SU-DHL-6 (cell line): ENCODE results near the gene DOK1.

Experiments used
- H2AFZ ChIP-seq: fragments of 200-600 bp; sonication (generic); 2 replicates; pipeline ENCODE4 v1.6.1; 2014; ENCODE audit warnings: low read depth, mild to moderate bottlenecking, moderate library complexity, mixed read lengths, antibody characterized with exemption, low read length; ENCODE audit not compliant: severe bottlenecking
- H3F3A ChIP-seq: fragments of 200-600 bp; shearing (Covaris generic); 2 replicates; pipeline ENCODE4 v1.6.0; 2016; ENCODE audit warnings: antibody characterized with exemption, mild to moderate bottlenecking; ENCODE audit not compliant: insufficient read depth
- H3K27ac ChIP-seq: fragments of 200-600 bp; sonication (generic); 2 replicates; pipeline ENCODE4 v1.5.1; 2016; ENCODE audit warnings: low read depth, mild to moderate bottlenecking, low read length, moderate library complexity, mixed read lengths
- H3K27me3 ChIP-seq: fragments of 200-600 bp; sonication (generic), shearing (Covaris generic); 2 replicates; pipeline ENCODE4 v1.6.0; 2014; ENCODE audit warnings: mild to moderate bottlenecking, low read length
- H3K36me3 ChIP-seq: fragments of 200-600 bp; sonication (generic); 2 replicates; pipeline ENCODE4 v1.6.1; 2014; ENCODE audit warnings: mild to moderate bottlenecking, low read length, mixed read lengths
- H3K4me2 ChIP-seq: fragments of 300-600, 200-600 bp; shearing (Covaris generic), sonication (generic); 2 replicates; pipeline ENCODE4 v1.6.0; 2014; ENCODE audit warnings: low read length, low read depth, mild to moderate bottlenecking; ENCODE audit not compliant: poor library complexity, severe bottlenecking
- H3K4me3 ChIP-seq: fragments of 200-600 bp; sonication (generic); 2 replicates; pipeline ENCODE4 v1.5.1; 2014; ENCODE audit warnings: antibody characterized with exemption, low read length, mild to moderate bottlenecking, mixed read lengths; ENCODE audit not compliant: insufficient read depth, poor library complexity, severe bottlenecking
- H3K79me2 ChIP-seq: fragments of 200-600 bp; sonication (generic); 2 replicates; pipeline ENCODE4 v1.6.1; 2014; ENCODE audit warnings: mild to moderate bottlenecking, low read length, moderate library complexity; ENCODE audit not compliant: insufficient read depth
- H3K9ac ChIP-seq: fragments of 200-600 bp; sonication (generic); 2 replicates; pipeline ENCODE4 v1.7.0; 2014; ENCODE audit warnings: mild to moderate bottlenecking, low read length
- H3K9me2 ChIP-seq: fragments of 200-600 bp; sonication (generic); replicated peaks from 2 replicates; pipeline ENCODE4 v1.6.1; 2014; ENCODE audit warnings: low read length; ENCODE audit not compliant: insufficient read depth
- H3K9me3 ChIP-seq: fragments of 200-600 bp; sonication (generic); 2 replicates; pipeline ENCODE4 v1.6.1; 2014; ENCODE audit warnings: low read length, mixed read lengths; ENCODE audit not compliant: insufficient read depth
- H4K20me1 ChIP-seq: fragments of 200-600 bp; sonication (generic); 2 replicates; pipeline ENCODE4 v1.6.1; 2014; ENCODE audit warnings: low read depth, mild to moderate bottlenecking, antibody characterized with exemption, low read length, moderate library complexity, mixed read lengths
- EZH2phosphoT487 ChIP-seq: fragments of 200-600 bp; sonication (generic), shearing (Covaris generic); conservative IDR thresholded peaks from 2 replicates; pipeline ENCODE4 v1.6.1; 2018; ENCODE audit warnings: mild to moderate bottlenecking, antibody characterized with exemption, low read length, moderate library complexity, mixed read lengths
- TF ChIP-seq, protein P1 (sequence below): fragments of 200-600 bp; sonication (generic); IDR thresholded peaks from one replicate; pipeline ENCODE4 v1.5.1; 2017; ENCODE audit warnings: antibody characterized with exemption, mild to moderate bottlenecking, low read length, moderate library complexity; ENCODE audit not compliant: insufficient read depth, poor library complexity, severe bottlenecking

DOK1 gene

GRCh38 chr2:74566754-74567085 lies 12.2 kb downstream of the DOK1 start:
- H4K20me1 ChIP-seq = no peaks in the 10 kb centered on the region
- H3K4me3 ChIP-seq = no peak overlapping the region
- no peak overlapping the region for H2AFZ ChIP-seq
- H3K27ac ChIP-seq = no peak overlapping the region
- H3F3A ChIP-seq = no peaks in the 10 kb centered on the region
- no peaks in the 10 kb centered on the region for H3K9me3 ChIP-seq
- TF ChIP-seq, protein P1, sequence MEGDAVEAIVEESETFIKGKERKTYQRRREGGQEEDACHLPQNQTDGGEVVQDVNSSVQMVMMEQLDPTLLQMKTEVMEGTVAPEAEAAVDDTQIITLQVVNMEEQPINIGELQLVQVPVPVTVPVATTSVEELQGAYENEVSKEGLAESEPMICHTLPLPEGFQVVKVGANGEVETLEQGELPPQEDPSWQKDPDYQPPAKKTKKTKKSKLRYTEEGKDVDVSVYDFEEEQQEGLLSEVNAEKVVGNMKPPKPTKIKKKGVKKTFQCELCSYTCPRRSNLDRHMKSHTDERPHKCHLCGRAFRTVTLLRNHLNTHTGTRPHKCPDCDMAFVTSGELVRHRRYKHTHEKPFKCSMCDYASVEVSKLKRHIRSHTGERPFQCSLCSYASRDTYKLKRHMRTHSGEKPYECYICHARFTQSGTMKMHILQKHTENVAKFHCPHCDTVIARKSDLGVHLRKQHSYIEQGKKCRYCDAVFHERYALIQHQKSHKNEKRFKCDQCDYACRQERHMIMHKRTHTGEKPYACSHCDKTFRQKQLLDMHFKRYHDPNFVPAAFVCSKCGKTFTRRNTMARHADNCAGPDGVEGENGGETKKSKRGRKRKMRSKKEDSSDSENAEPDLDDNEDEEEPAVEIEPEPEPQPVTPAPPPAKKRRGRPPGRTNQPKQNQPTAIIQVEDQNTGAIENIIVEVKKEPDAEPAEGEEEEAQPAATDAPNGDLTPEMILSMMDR = no peak
- TF ChIP-seq EZH2phosphoT487 = no peak
- H3K9ac ChIP-seq = no peak overlapping the region
- no peaks in the 10 kb centered on the region for H3K9me2 ChIP-seq
- no peak overlapping the region for H3K4me2 ChIP-seq
- H3K27me3 ChIP-seq = no peaks in the 10 kb centered on the region
- H3K79me2 ChIP-seq = no peaks in the 10 kb centered on the region
- no peaks in the 10 kb centered on the region for H3K36me3 ChIP-seq

DNA sequence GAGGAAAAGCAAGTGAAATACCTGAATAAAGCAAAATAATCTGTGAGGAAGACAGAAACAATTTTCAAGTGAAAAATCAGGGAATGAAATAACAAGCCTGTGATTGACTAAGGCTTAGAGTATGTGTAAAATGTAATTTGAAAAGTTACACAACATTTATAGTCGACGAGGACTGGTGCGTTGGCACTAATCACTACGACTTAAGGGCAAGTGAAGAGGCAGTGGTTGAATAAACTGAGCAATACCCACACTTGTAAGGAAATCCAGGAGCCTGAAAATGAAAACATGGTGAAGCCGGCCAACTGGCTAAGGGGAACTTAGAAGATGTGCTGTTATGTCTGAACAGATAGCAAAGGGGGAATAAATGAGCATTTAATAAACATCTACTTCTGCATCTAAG lies 13.4 kb downstream of the DOK1 start:
- Histone ChIP-seq H2AFZ (no peak overlapping the region), H4K20me1 (no peaks in the 10 kb centered on the region), H3K27ac (no peak overlapping the region), H3K9me2 (no peaks in the 10 kb centered on the region), H3K36me3 (no peaks in the 10 kb centered on the region), H3K9ac (no peak overlapping the region), H3F3A (no peaks in the 10 kb centered on the region), H3K4me3 (no peak overlapping the region), H3K9me3 (no peaks in the 10 kb centered on the region), H3K79me2 (no peaks in the 10 kb centered on the region), H3K27me3 (no peaks in the 10 kb centered on the region), H3K4me2 (no peak overlapping the region)
- no peak for TF ChIP-seq EZH2phosphoT487
- TF ChIP-seq, protein P1 = no peak

GRCh38 chr2:74569686-74570085 lies 15.2 kb downstream of the DOK1 start:
- no peak overlapping the region for H2AFZ ChIP-seq
- H3K4me2 ChIP-seq = no peak overlapping the region
- H3K27me3 ChIP-seq = no peaks in the 10 kb centered on the region
- H3K27ac ChIP-seq = no peak overlapping the region
- TF ChIP-seq EZH2phosphoT487 = no peak
- TF ChIP-seq, protein P1 = no peak
- H4K20me1 ChIP-seq = no peaks in the 10 kb centered on the region
- 0 out of 2 replicates have a peak, but pooled peaks cover 5% of the 10 kb centered on the region for H3F3A ChIP-seq
- H3K9ac ChIP-seq = no peak overlapping the region
- H3K79me2 ChIP-seq = no peaks in the 10 kb centered on the region
- no peaks in the 10 kb centered on the region for H3K9me3 ChIP-seq
- H3K9me2 ChIP-seq = no peaks in the 10 kb centered on the region
- H3K4me3 ChIP-seq = no peak overlapping the region
- H3K36me3 ChIP-seq = no peaks in the 10 kb centered on the region
